Astrocyte of the cerebellum (primary cell): ENCODE results near the gene MAGEL2.

Experiments used
- DNase-seq: peaks from one replicate; pipeline ENCODE4 v3.0.0-alpha.2; 2011; ENCODE audit warnings: low read depth
- H3K4me3 ChIP-seq: 2 replicates; pipeline ENCODE4 v1.5.1; 2011; ENCODE audit warnings: mild to moderate bottlenecking, low read depth, low read length, moderate library complexity
- in situ Hi-C: cut with HindIII; loops from 2 replicates; pipeline ENCODE4 v1.10.0; 2017; ENCODE audit warnings: low sequenced_read_pairs
- TF ChIP-seq, protein P1 (sequence below): IDR thresholded peaks from 2 replicates; pipeline ENCODE4 v1.5.1; 2012; ENCODE audit warnings: low read length, low read depth, moderate library complexity, mild to moderate bottlenecking; ENCODE audit errors: missing control alignments

MAGEL2 gene

DNA sequence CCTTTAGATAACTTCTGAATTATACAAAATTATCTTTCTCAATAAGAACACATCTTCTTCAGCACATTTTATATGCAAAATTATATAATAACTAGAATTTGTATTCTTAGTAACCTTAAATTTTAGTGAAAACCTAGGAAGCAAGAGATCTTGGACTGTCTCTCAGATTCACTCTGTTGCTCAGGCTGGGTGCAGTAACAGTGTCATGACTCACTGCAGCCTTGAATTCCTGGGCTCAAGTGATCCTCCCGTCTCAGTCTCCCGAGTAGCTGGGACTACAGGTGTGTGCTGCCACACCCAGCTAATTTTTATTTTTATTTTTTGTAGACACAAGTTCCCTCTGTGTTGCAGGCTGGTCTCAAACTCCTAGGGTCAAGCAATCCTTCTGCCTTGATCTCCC lies 52.3 kb downstream of the MAGEL2 start:
- no peak overlapping the region for H3K4me3 ChIP-seq
- DNase-seq: no peak
- TF ChIP-seq, protein P1, sequence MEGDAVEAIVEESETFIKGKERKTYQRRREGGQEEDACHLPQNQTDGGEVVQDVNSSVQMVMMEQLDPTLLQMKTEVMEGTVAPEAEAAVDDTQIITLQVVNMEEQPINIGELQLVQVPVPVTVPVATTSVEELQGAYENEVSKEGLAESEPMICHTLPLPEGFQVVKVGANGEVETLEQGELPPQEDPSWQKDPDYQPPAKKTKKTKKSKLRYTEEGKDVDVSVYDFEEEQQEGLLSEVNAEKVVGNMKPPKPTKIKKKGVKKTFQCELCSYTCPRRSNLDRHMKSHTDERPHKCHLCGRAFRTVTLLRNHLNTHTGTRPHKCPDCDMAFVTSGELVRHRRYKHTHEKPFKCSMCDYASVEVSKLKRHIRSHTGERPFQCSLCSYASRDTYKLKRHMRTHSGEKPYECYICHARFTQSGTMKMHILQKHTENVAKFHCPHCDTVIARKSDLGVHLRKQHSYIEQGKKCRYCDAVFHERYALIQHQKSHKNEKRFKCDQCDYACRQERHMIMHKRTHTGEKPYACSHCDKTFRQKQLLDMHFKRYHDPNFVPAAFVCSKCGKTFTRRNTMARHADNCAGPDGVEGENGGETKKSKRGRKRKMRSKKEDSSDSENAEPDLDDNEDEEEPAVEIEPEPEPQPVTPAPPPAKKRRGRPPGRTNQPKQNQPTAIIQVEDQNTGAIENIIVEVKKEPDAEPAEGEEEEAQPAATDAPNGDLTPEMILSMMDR: no peak
- in situ Hi-C loops: no loop called here

DNA sequence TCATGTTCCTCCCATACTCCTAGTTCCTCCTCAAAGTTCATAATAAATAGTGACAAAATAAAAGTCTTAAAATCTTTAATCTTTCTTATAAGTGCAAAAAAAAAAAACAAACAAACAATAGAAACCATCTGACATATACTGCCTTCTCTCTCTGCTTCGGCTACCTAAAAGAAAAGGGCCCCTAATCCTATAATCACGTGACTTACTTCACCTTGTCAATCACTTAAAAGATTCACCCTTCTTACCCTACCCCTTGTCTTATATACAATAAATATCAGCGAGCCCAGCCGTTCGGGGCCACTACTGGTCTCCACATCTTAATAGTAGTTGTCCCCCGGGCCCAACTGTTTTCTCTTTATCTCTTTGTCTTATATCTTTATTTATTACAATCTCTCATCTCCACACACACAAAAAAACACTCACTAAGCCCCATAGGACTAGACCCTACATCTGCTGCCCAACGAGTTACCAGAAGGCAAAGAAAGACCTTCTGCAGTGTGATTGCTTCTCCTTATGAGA lies 53.4 kb downstream of the MAGEL2 start:
- TF ChIP-seq, protein P1: no peak
- in situ Hi-C loops: no loop called here
- H3K4me3 ChIP-seq: no peak overlapping the region
- no peak for DNase-seq
